Measurements from ENCODE around the gene ABCB7.

GRCh38 chrX:75051047-75051446, 105.0 kb downstream of the ABCB7 start:
- no peak for TF ChIP-seq CTCF (IDR thresholded peaks at IDR 0.05 in 4 of 5, conservative IDR thresholded peaks at IDR 0.05 in 1 of 5)
- TF ChIP-seq POLR2A (IDR thresholded peaks at IDR 0.05): no peak
